ENCODE results near the gene KRT2.

GRCh38 chr12:52677126-52677525 is 25.1 kb upstream of the KRT2 start:
- TF ChIP-seq, protein P1, sequence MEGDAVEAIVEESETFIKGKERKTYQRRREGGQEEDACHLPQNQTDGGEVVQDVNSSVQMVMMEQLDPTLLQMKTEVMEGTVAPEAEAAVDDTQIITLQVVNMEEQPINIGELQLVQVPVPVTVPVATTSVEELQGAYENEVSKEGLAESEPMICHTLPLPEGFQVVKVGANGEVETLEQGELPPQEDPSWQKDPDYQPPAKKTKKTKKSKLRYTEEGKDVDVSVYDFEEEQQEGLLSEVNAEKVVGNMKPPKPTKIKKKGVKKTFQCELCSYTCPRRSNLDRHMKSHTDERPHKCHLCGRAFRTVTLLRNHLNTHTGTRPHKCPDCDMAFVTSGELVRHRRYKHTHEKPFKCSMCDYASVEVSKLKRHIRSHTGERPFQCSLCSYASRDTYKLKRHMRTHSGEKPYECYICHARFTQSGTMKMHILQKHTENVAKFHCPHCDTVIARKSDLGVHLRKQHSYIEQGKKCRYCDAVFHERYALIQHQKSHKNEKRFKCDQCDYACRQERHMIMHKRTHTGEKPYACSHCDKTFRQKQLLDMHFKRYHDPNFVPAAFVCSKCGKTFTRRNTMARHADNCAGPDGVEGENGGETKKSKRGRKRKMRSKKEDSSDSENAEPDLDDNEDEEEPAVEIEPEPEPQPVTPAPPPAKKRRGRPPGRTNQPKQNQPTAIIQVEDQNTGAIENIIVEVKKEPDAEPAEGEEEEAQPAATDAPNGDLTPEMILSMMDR (conservative IDR thresholded peaks at IDR 0.05), result no peak
- no peak for TF ChIP-seq EZH2 (IDR thresholded peaks at IDR 0.05; ENCODE audit: low read depth)
